Nephron progenitor cell (in vitro differentiated cells): Measurements from ENCODE around the gene RDX.
"Not testable (repeated sequence)": the region's sequence is repeated elsewhere in the genome, so short reads cannot be mapped to it uniquely, and the experiment has no call there.

ENCODE experiments used
- DNase-seq: peaks from one replicate; pipeline ENCODE4 v3.0.0; 2021
- H3K27ac Mint-ChIP-seq: 2 replicates; pipeline ENCODE4 v1.8.0; 2021; ENCODE audit warnings: mild to moderate bottlenecking, moderate library complexity, mixed read lengths
- H3K27me3 Mint-ChIP-seq: 2 replicates; pipeline ENCODE4 v1.8.0; 2021; ENCODE audit warnings: mild to moderate bottlenecking, low read depth, mixed read lengths; ENCODE audit not compliant: poor library complexity
- H3K36me3 Mint-ChIP-seq: 2 replicates; pipeline ENCODE4 v1.8.0; 2021; ENCODE audit warnings: low read depth, mixed read lengths
- H3K4me1 Mint-ChIP-seq: 2 replicates; pipeline ENCODE4 v1.8.0; 2021; ENCODE audit warnings: mixed read lengths
- H3K4me3 Mint-ChIP-seq: 2 replicates; pipeline ENCODE4 v1.8.0; 2021; ENCODE audit warnings: mild to moderate bottlenecking, moderate library complexity, mixed read lengths
- H3K9me3 Mint-ChIP-seq: 2 replicates; pipeline ENCODE4 v1.8.0; 2021; ENCODE audit warnings: mild to moderate bottlenecking, moderate library complexity, mixed read lengths
- TF ChIP-seq, protein P1 (sequence below): fragments of 200-600 bp; sonication (generic); IDR thresholded peaks from 2 replicates; pipeline ENCODE4 v1.5.0; 2021; ENCODE audit warnings: antibody characterized with exemption

RDX gene

DNA sequence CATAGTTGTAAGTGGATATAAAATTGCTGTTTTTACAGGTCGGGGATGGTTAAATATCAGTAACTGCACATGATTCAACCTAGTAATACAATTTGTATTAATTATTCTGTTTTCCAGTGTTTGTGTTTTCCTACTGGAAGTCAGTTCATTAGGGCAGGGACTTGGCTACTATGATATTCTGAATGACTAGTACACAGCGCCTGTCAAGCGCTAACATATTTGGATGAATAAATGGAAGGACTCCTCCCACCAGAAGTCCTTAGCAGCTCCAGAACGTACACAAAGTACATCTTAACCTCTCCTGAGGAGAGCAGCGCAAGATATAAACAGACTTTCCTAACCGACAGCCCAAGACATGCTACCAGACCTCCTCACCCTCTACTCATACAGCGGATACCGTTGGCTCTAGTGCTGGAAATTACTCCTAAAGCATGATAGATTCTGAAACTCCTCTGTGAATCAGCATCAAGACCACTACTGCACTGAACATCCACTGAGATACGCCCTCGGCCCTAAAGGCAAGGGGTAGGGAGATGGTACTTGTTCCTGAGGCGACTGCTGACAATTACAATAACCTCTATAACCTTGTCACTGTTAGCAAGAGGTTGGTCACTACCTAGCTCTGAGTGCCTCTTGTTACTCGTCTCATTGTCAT is 79.1 kb downstream of the RDX start:
- peaks cover 4% of the 10 kb centered on the region for H3K9me3 Mint-ChIP-seq
- peaks cover 32% of the 10 kb centered on the region for H3K36me3 Mint-ChIP-seq
- peaks cover 3% of the 10 kb centered on the region for H3K27me3 Mint-ChIP-seq
- TF ChIP-seq, protein P1, sequence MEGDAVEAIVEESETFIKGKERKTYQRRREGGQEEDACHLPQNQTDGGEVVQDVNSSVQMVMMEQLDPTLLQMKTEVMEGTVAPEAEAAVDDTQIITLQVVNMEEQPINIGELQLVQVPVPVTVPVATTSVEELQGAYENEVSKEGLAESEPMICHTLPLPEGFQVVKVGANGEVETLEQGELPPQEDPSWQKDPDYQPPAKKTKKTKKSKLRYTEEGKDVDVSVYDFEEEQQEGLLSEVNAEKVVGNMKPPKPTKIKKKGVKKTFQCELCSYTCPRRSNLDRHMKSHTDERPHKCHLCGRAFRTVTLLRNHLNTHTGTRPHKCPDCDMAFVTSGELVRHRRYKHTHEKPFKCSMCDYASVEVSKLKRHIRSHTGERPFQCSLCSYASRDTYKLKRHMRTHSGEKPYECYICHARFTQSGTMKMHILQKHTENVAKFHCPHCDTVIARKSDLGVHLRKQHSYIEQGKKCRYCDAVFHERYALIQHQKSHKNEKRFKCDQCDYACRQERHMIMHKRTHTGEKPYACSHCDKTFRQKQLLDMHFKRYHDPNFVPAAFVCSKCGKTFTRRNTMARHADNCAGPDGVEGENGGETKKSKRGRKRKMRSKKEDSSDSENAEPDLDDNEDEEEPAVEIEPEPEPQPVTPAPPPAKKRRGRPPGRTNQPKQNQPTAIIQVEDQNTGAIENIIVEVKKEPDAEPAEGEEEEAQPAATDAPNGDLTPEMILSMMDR, result no peak
- H3K4me1 Mint-ChIP-seq, result no peaks in the 10 kb centered on the region
- no peak overlapping the region for H3K27ac Mint-ChIP-seq
- no peak overlapping the region for H3K4me3 Mint-ChIP-seq
- no peak for DNase-seq

DNA sequence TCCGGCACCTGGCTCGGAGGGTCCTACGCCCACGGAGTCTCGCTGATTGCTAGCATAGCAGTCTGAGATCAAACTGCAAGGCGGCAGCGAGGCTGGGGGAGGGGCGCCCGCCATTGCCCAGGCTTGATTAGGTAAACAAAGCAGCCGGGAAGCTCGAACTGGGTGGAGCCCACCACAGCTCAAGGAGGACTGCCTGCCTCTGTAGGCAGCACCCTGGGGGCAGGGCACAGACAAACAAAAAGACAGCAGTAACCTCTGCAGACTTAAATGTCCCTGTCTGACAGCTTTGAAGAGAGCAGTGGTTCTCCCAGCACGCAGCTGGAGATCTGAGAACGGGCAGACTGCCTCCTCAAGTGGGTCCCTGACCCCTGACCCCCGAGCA is 87.1 kb downstream of the RDX start:
- H3K4me1 Mint-ChIP-seq, H3K27me3 Mint-ChIP-seq, H3K27ac Mint-ChIP-seq, DNase-seq, H3K36me3 Mint-ChIP-seq: not testable (repeated sequence)
- H3K9me3 Mint-ChIP-seq, result peaks cover 15% of the 10 kb centered on the region
- peak overlapping the region; percentile 79 for H3K4me3 Mint-ChIP-seq

DNA sequence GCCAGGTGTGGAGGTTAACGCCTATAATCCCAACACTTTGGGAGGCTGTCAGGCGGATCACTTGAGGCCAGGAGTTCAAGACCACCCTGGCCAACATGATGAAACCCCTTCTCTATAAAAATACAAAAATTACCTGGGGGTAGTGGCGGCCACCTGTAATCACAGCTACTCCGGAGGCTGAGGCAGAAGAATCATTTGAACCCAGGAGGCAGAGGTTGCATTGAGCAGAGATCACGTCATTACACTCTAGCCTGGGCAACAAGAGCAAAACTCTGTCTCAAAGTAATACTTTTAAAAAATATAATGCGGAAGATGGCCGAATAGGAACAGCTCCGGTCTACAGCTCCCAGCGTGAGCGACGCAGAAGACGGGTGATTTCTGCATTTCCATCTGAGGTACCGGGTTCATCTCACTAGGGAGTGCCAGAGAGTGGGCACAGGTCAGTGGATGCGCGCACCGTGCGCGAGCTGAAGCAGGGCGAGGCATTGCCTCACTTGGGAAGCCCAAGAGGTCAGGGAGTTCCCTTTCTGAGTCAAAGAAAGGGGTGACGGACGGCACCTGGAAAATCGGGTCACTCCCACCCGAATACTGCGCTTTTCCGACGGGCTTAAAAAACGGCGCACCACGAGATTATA is 87.6 kb downstream of the RDX start:
- peaks cover 15% of the 10 kb centered on the region for H3K9me3 Mint-ChIP-seq
- DNase-seq, H3K36me3 Mint-ChIP-seq, H3K27me3 Mint-ChIP-seq: not testable (repeated sequence)
- peaks cover 13% of the 10 kb centered on the region for H3K4me1 Mint-ChIP-seq
- H3K27ac Mint-ChIP-seq, result peak overlapping the region; percentile 69
- H3K4me3 Mint-ChIP-seq, result peak overlapping the region; percentile 79

DNA sequence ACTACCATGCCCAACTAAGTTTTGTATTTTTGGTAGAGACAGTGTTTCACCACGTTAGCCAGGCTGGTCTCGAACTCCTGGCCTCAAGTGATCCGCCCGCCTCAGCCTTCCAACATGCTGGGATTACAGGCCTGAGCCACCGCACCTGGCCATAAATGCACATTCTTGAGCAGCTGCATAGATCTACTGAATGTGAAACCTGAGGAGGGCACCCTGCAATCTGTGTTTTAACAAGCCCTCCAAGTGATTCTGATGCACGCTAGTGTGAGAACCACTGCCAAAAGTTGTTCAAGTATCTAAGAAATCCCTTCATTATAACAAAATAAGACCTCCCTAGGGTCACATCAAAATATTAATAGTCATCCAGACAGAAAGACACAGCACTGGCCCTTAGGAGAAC is 89.3 kb downstream of the RDX start:
- H3K27me3 Mint-ChIP-seq, result peaks cover 4% of the 10 kb centered on the region
- no peak overlapping the region for H3K4me3 Mint-ChIP-seq
- TF ChIP-seq, protein P1, result no peak
- H3K4me1 Mint-ChIP-seq, result peaks cover 15% of the 10 kb centered on the region
- peaks cover 15% of the 10 kb centered on the region for H3K9me3 Mint-ChIP-seq
- no peak for DNase-seq
- no peak overlapping the region for H3K27ac Mint-ChIP-seq
- no peaks in the 10 kb centered on the region for H3K36me3 Mint-ChIP-seq

DNA sequence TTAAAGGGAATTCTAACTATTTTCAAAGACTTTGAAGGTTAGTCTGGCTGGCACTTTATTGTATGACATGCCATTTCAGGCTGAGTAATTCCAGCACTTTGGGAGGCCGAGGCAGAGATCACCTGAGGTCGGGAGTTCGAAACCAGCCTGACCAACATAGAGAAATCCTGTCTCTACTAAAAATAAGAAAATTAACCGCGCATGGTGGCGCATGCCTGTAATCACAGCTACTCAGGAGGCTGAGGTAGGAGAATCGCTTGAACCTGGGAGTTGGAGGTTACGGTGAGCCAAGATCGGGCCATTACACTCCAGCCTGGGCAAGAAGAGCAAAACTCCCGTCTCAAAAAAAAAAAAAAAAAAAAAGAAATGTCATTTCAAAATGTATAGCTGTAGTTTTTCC is 95.6 kb downstream of the RDX start:
- Mint-ChIP-seq H3K36me3 (no peaks in the 10 kb centered on the region), H3K27me3 (no peaks in the 10 kb centered on the region), H3K4me3 (no peak overlapping the region), H3K27ac (no peak overlapping the region), H3K9me3 (no peaks in the 10 kb centered on the region), H3K4me1 (peaks cover 11% of the 10 kb centered on the region)
- DNase-seq, result no peak
- TF ChIP-seq, protein P1, result no peak

DNA sequence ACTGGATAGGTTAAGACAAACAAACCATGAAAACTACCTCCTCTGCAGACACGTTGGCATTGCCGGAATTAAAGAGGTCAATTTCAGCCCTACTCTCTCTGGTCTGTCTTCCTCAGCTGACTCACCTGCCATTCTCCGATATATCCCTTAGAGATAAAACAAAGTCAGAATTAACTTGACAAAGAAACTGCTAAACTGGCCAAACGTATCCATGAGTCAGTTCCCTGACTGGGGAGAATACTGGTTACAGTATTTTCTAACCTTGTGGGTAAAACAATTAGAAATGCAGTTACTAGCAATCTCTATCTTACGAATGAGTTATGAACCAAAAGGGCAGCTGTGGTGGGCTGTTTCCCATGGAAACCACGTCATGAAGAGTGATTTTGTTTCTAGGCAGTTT is 96.2 kb downstream of the RDX start:
- peaks cover 15% of the 10 kb centered on the region for H3K4me1 Mint-ChIP-seq
- TF ChIP-seq, protein P1, result no peak
- H3K4me3 Mint-ChIP-seq, result no peak overlapping the region
- no peak for DNase-seq
- H3K9me3 Mint-ChIP-seq, result no peaks in the 10 kb centered on the region
- no peaks in the 10 kb centered on the region for H3K27me3 Mint-ChIP-seq
- no peak overlapping the region for H3K27ac Mint-ChIP-seq
- no peaks in the 10 kb centered on the region for H3K36me3 Mint-ChIP-seq
